ENCODE measurements around the gene NCOA5.

NCOA5 gene

DNA sequence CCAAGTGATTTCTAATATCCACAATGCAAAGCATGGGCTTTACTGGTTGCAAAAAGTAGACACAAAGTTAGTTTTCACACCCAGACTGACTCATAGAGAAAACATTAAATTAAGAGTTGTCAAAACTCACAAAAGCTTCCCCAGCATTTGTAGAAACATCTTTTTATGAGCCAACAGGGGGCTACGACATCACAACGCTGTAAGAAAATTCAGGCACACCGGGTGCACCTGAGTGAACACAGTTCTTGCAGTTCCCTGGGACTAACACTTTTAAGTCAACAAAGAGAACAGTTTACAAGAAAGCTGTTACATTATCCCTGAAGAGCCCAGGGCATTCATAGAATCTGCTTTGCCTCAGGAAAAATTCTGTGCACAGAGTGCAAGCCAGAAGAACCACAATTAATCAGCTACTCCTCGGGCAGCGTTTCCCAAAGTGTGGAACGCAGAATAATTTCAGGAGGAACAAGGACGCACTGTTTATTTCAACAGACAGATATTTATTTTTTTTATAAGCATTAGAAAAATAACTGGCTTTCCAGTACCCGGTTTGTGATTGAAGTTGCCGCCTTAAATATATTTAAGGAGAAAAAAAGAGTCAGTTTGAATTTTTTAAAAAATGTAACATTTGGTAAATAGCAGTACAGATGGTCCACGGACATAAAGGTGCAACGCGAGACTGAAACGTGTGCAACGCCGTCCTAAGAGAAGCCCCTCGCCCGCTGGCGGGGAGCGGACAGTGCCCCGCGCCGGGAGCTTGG is 1.2 kb downstream of the NCOA5 start:
- no peak for DNase-seq

DNA sequence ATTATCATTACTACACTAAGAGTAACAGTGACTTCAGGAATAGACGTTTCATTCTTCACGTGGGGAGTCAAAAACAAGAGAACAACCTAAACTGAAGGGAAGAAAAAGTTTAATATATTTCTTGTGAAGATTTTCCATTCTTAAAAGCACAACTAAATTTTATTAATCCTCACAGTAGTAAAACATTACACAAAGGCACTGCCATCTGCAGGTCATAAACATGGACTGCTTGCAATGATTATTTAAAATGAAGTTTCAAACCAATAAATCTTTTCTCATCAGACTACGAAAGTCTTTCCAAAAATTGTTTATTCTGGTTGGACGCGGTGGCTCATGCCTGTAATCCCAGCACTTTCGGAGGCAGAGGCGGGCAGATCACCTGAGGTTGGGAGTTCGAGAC is 2.6 kb downstream of the NCOA5 start:
- DNase-seq: no peak

DNA sequence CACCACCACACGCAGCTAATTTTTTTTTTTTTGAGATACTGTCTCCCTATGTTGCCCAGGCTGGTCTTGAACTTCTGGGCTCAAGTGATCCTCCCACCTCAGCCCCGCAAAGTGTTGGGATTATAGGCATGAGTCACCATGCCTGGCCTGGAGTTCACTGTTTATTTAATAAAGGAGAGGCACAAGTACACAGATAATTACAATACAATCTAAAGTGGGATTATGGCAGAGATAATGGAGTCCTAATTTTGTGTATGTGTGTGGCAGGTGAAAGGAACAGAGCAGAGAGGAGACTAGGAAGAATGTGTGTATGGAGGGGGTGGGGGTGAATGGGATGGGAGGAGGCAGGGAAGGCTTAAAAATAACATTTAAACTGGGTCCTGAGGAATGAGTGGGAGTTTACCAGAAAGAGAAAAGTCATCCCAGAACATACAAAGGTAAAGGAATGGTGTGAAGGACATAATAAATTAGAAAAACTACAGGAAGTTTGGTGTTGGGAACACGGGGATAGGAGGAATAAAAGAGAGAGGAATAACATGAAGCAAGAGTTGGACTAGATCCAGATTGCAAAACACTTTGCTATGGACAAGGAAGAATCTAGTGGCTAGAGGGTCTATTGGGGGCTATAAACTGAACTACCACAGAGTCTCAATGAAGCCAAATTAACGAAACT is 4.4 kb downstream of the NCOA5 start:
- no peak for DNase-seq

DNA sequence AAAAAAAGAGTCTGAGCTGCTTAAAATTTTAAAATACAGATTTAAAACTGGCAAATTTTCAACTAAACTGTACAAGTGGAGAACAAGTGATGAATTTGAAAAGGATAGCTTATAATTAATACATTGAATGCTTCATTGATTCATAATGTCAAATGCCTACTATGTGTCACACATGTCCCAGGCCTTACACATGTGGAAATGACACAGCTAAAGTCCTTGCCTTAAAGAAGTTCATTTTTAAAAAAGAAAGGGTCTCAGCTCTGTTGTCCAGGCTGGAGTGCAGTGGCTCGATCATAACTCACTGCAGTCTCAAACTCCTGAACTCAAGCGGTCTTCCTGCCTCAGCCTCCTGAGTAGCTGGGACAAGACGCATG is 5.0 kb downstream of the NCOA5 start:
- DNase-seq: no peak

DNA sequence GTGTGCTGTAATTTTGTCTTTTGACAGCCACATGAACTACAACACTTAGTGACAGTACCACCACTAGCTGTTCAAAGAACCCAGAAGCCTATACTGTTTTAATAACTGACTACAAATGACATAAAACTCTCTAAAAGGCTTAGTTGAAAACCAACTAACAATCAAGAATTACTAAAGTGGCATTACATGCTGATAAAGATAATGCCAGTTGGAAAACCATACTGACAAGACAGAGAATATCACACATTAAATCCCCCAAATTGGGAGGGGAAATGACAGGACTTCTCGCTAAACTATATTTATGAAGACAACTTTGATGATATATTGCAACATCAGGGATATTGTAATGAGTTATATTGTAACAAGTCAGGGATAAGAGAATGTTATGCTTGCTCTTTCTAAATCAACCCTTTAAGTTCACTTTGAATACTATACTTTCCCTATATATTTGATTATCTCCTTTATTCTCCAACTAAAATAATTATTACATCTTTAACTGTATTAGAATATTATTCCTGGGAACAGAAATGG is 6.2 kb downstream of the NCOA5 start:
- DNase-seq: no peak

DNA sequence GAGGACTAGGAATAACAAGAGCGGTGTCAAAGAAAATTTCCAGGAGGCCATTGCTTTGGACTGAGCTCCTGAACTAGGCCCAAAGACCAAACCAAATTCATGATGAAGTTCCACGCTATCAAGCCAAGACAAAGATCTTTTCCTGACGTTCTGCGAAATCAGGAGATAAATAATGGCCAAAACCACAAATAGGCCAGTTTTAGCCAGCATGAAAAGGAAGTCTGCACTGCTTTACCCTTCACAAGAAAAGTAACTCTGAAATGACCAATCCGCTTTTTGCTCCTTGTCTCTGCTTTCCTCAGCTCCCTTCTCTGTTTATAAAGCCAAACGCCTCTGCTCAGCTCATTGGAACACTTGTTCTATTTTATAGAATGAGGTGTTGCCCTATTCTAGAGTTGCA is 6.7 kb downstream of the NCOA5 start:
- no peak for DNase-seq

DNA sequence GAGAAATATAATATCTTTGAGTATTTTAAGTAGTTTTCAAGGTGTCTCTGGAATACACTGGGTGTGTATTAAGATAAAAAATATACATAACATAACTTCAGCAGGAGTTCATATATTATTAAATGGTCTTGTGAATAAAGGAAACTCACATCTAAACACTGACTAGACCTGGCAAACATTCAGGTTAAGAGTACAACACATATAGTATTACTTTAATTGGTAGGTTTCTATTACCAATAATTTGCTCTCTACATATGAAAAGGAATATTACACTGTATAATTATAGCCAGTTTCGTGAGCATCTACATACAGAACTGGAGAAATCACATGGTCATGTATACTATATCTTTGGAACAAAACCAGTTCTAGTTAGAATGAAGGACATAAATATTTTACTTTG is 8.7 kb downstream of the NCOA5 start:
- no peak for DNase-seq

DNA sequence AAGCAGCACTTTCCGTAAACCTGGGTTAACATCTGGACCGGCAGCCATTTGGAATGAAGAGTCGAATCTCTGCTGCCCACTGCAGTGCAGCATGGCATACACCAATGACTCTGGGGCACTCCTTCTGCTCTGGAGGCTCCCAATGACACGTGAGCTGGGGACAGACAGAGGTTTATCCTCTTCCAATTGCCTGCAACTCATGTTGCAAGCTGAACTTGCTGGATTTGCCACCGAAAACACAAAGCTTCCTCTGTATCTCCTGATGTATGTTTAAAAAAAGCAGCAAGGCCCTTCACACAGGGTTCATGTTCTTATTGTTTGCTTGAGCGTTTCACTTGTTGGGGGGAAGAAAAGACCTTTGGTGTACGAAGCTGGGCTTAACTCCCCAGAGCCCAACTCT is 10.8 kb downstream of the NCOA5 start:
- no peak for DNase-seq

DNA sequence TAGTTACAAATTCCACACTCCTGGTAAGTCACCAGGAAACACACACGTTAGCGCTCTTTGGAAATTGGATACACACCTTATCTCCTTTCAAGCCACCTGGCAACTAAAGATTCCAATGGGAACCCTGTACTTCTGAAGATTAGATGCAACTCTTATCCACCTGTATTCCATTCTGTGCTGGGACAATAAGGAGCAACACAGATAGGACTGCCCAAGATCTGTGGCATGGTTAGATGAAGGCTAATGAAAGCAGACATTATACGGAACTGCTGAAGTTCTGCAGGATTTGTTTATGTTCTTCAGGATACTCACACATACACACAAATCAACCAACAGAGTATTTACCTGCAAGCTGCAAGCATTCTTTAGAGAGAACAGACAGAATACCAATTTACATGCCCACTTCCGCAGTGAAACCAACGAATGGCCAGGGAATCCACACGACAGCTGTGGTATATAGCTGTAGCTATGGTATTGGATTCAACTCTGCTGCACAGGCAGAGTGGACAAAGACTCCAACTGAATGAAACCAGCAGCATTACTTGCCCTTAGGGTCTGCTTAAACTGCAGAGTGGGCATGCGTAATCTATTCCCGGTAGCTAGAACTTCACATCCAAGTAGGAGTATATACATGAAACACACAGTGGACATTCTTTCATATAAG is 12.0 kb downstream of the NCOA5 start:
- DNase-seq: no peak

DNA sequence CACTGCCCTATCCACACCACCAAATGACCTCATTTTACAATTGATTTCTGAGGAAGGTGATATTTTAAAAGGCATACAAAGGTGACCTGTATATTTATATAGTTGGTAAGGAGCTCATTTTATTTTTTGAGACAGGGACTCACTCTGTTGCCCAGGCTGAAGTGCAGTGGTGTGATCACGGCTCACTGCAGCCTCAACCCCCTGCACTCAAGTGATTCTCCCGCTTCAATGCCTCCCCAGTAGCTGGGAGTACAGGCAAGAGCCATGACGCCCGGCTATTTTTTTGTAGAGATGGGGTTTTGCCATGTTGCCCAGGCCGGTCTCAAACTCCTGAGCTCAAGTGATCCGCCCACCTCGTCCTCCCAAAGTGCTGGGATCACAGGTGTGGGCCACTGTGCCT is 13.0 kb downstream of the NCOA5 start:
- DNase-seq: no peak

DNA sequence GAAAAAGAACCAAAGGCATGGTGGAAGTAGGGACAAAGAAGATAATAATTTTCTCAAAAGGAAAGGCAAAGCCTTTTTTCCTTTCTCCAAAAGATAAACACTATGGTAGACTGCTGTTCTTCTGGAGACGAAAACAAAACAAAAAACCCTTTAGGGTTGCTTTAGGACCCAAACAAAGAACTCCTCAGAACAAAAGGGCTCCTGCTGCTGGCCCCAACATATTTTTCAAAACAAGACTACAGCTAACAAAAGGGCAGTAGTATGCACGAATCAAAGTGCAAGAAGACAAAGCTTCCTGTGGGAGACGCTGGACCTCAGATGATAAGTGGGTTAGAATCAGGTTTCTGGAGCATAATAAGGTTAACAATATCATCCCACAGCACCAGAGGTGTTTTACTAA is 15.8 kb downstream of the NCOA5 start:
- no peak for DNase-seq

DNA sequence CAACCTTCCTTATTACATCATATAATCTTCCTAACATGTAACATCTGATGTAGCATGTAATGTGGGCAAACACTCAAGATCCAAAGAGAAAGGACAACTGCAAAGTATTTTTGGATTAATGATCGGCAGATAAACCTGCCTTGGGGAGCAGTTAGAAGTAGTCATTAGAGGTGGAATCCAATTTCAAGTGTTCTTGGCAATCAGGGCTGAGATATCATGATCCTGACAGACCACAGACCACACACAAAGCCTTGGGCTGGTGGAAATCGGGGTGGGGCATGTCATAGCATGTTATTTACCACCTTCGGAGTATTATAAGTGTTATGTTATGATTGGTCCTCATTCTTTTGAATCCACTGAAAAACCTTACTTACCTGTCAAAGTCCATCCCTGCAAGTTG is 16.3 kb downstream of the NCOA5 start:
- no peak for DNase-seq

DNA sequence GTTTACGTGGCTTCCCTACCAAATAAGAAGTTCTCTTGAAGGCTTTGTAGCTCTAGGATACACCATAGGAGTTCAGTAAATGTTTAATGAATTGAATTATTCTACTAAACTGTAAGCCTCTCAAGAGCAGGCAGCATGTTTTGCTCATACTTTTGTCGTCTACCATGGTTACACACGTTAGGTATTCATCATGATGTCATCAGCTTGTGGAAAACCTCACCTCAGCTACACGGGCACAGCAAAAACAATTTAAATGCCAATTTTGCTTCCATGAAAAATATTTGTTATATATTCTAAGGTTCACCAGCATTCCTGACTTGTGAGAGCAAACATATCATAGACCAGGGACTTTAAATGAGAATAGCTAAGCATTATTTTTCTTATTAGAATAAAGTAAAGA is 16.7 kb downstream of the NCOA5 start:
- DNase-seq: no peak

DNA sequence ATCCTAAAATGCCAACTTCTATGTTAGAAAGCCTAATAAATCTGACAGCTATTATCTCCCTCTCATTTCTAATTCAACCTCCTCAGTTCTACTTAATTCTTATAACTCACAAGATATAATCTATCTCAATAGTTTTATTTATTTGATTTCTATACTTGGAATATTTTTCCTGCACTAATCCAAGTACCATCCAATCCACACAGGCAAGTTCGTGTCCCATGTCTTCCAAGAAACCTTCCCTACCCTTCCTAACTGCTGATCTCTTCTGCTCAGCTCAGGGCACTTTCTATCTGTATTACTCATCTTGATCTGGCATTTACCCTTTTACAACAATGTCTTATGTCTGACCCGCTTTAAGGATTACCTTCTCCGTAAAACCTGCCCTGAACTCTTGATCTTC is 18.2 kb downstream of the NCOA5 start:
- DNase-seq: no peak

DNA sequence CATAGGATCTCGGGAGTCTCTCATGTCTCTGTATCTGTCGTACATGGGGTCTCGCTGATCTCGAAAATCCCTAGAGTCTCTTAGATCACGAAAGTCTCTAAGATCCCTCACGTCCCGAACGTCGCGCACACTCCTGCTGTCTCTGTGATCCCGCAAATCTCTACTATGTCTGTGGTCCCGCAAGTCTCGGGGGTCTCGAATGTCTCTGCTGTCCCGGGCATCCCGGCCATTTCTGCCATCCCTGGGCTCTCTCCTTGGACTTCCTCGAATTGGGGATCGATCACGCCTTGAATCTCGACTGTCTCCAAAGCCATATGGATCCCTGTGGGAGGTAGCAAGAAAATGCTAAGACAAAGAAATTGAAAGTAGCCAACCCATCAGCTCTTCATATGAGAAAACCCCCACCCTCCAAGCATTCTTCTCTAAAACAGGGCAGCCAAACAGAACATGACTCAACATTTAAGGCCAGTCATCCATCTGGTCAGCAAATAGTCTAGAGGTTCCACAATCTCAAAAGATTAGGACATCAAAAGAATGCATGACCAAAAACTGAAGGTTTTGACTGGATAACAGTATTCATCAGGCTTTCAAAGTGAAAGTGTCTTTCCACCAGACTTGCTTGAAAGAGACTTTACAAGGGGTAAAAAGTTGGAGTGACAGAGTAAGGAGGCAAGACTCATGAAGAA is 19.4 kb downstream of the NCOA5 start:
- DNase-seq: no peak

DNA sequence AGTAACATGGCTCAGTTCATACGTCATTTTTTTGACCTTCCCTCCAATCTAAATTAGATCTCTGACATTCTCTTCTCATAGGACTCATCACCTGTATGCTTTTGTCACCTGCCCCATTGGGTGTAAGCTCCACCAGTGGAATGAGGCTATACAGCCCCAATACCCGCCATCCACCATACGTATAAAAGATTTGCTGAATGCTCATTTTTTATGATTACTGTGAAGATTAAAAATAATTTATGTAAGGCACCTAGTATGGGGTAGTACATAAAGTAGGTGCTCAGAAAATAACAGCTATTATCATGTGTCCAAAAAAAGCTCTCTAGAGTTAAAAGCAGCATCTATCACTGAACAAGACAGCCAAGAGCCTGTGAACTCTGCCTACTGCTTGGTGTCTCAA is 24.1 kb downstream of the NCOA5 start:
- no peak for DNase-seq

DNA sequence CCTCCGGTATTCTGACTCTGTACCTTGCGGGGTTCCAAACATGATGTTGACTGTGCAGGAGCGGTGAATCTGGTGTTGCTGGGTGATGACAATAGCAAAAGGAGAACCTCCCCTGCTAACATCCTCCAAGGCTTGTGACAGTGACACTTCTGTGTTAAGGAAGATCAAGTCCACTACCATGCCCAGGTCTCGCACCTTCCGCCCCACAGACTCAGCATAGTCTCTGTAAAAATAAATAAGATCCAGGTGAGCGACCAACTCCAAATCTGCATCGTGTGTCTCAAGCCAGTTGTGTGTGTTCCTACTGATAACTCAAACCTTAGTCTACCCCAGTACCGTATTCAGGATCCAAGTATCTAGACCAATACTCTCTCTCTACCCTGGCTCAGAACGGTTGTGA is 24.8 kb downstream of the NCOA5 start:
- no peak for DNase-seq

DNA sequence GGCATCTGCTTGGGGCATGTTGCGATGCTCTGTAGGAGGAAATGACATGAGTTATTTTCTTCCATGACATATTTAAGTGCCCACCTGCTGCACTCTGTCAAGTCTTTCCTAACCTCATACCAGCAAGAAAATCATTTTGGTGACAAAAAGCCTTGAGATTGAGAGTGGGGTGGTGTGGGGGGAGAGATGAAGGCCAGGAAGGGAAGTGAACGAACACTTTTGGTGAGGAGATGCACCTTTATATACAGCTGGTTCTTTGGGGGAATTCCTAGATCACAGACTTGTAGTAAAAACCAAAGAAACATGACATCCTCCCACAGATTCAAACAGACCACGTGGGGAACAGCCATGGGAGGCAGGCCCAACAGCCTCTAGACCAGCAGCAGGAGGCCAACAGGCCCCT is 26.1 kb downstream of the NCOA5 start:
- DNase-seq: no peak

DNA sequence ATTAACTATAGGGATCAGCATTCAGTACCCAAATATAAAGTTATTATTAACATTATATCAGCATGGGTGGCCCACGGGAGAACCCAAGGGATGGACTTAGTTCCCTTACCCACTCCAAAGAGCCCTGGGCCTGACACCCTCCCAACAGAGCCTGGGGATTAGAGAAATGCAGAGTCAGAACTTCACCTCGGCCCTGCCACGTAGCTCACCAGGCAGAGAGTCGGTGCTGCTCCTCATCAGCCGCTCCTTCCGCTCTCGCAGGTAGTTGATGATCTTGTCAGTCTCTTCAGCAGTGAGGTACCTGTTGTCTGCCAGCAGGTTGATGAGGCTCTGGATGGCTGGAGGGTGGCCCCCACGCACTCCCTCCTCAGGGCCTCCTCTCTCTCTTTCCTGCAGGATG is 26.6 kb downstream of the NCOA5 start:
- DNase-seq: no peak

DNA sequence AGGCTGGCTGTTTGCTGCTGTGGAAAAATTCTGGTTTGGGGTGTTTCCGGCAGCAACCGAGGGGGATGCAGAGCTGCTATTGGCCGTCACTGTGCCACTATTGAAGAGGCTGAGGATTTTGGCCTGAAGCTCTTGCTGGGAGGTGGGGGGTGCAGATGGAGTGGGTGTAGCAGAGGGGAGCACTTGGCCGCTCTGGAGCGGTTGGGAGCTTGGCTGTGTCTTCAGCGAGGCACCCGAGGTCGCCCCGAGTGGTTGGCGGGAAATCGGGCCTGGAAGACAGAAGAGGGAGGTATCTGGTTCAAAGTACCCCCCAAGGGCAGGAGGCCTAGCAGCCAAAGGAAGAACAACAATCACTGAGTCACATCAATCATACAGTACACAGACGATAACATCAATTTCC is 27.1 kb downstream of the NCOA5 start:
- DNase-seq: no peak

DNA sequence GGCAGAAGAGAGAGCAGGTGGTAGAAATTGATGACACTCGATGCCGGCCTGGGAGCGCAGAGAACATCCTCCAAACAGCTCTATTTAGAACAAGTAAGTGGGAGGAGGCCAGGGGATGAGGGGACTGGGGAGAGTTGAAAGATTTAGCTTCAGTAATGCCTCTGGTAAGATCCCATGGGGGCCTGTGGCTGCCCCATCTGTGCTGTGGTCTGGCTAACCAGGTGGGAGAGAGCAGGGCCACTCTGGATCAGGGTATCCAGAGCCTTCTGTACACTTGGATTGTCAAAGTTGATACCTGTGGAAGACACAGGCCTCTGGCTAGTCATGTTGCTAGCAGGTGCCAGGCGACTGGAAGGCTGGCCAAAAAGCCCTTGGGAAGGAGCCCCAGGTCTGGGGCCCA is 27.6 kb downstream of the NCOA5 start:
- no peak for DNase-seq

DNA sequence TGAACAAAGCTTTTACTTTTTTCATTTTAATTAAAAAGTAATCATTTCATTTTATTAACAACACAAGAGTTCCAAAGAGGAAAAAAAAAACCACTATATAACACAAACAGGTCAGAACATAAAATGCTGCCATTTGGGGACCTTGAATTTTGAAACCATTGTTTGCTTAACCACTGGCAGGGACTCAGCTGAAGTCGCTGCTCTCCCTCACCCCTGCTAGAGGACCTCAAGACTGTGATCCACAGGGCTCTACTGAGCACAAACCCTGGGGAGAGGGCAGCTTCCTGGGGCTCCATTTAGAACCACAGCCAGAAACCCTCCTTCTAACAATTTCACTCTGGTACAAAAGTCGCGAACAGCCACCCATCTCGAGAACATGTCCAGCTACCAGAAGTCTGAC is 28.8 kb downstream of the NCOA5 start:
- no peak for DNase-seq

DNA sequence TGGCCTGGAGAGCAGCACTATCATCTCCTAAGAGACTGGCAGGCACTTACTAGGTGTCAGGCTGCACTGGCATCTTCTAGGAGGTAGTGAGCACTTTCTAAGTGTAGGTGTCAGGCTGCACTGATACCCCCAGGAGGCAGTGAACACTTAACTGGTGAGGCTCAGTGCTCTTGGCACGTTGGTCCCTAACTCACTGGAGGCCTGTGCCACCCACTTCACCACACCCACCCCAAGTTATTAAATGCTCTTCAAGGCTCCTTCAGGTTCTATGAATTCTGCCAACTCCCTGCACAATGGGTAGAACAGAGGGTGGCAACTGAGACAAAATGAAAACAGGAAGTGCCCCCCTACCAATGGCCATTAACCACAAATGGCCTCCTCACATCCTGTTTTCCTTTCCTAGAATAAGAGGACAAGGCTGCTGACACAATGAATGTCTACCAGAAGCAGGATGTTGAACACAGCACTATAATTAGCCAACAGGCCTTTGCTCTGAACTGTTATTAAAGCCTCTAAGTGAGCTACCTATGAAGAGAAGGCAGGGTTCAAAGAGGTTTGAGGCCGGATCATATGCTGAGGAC is 29.4 kb downstream of the NCOA5 start:
- no peak for DNase-seq
